ENCODE results near the gene MIA2.

DNA sequence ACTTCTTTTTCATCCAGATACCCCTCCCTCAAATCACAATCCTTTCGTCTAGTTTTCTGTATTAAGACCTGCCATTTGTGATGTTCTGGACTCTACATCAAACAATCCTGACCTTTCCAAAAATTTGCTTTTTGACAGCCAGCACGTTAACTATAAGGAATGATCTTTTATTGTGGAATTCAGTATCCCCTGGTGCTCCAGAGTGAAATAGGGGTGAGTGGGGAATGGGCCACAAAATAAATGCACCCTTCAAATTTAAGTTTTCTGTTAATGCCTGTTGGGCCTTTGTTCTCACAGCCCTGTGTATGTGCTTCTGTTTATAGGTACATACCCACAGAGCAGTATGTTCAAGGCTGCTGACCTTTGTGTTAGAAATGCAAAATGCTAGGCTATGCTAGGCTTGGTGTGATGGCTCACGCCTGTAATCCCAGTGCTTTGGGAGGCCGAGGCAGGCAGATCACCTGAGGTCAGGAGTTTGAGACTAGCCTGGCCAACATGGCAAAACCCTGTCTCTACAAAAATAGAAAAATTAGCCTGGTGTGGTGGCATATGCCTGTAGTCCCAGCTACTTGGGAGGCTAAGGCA is 46.7 kb upstream of the MIA2 start:
- TF ChIP-seq, protein P1, sequence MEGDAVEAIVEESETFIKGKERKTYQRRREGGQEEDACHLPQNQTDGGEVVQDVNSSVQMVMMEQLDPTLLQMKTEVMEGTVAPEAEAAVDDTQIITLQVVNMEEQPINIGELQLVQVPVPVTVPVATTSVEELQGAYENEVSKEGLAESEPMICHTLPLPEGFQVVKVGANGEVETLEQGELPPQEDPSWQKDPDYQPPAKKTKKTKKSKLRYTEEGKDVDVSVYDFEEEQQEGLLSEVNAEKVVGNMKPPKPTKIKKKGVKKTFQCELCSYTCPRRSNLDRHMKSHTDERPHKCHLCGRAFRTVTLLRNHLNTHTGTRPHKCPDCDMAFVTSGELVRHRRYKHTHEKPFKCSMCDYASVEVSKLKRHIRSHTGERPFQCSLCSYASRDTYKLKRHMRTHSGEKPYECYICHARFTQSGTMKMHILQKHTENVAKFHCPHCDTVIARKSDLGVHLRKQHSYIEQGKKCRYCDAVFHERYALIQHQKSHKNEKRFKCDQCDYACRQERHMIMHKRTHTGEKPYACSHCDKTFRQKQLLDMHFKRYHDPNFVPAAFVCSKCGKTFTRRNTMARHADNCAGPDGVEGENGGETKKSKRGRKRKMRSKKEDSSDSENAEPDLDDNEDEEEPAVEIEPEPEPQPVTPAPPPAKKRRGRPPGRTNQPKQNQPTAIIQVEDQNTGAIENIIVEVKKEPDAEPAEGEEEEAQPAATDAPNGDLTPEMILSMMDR (IDR thresholded peaks at IDR 0.05): no peak
- TF ChIP-seq POLR2AphosphoS5 (IDR thresholded peaks at IDR 0.05) (no peak), POLR2A (IDR thresholded peaks at IDR 0.05) (no peak)

All from prostate gland (tissue), 2 donors.